GM13976 (cell line): ENCODE measurements around the gene HBA1.
"Not testable (repeated sequence)": the region's sequence is repeated elsewhere in the genome, so short reads cannot be mapped to it uniquely, and the experiment has no call there.

Source experiments
- DNase-seq: peaks from one replicate; pipeline ENCODE4 v3.0.0; 2012; ENCODE audit warnings: low spot score
- in situ Hi-C: fragments of 300-500 bp; cut with MboI; formaldehyde crosslinking; loops from one replicate; pipeline ENCODE4 v1.12.0; 2022; ENCODE audit warnings: low sequenced_read_pairs, mixed read lengths, inconsistent platforms; ENCODE audit not compliant: unreplicated experiment
- TF ChIP-seq, protein P1 (sequence below): IDR thresholded peaks from 2 replicates; pipeline ENCODE4 v1.5.1; 2012; ENCODE audit warnings: borderline replicate concordance, mild to moderate bottlenecking; ENCODE audit not compliant: insufficient read depth; ENCODE audit errors: extremely low read depth, missing control alignments, control extremely low read depth

The HBA1 gene

DNA sequence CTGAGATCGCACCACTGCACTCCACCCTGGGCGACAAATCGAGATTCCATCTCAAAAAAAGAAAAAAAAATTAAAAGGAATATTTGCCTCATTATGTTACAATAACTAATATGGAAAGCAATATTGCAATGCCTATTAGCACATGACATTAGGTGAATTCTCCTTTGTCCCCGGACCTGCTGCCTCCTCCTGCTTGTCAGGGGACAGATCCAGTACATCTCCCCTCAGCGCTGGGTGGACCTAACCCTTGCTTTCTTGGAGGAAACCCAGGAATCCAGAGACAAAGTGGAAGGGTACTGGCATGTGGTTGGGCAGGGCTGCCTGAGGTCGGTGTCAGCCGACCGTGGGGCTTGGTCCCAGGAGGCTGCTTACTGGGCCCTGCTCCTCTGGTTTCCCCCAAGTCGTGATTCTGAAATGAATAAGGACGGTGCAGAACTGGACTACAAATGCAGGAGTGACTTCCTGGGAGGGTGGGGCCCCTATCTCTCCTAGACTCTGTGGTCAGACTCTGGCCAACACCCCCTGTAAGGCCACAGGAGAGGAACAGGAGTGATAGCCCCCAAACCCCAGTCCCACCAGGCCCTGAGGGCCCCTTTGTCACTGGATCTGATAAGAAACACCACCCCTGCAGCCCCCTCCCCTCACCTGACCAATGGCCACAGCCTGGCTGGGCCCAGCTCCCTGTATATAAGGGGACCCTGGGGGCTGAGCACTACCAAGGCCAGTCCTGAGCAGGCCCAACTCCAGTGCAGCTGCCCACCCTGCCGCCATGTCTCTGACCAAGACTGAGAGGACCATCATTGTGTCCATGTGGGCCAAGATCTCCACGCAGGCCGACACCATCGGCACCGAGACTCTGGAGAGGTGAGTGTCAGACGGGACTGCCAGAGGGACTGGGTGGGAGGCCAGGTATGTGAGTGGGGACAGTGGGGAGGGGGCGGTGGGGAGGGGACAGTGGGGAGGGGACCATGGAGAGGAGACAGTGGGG lies 24.0 kb upstream of the HBA1 start, which contains the start of gene HBZ:
Gene HBZ, plus strand, starts transcription at position 504 of the 988 bp plus-strand sequence. Its CDS starts 266 bp downstream, at position 770.
- in situ Hi-C loops: no loop called here

DNA sequence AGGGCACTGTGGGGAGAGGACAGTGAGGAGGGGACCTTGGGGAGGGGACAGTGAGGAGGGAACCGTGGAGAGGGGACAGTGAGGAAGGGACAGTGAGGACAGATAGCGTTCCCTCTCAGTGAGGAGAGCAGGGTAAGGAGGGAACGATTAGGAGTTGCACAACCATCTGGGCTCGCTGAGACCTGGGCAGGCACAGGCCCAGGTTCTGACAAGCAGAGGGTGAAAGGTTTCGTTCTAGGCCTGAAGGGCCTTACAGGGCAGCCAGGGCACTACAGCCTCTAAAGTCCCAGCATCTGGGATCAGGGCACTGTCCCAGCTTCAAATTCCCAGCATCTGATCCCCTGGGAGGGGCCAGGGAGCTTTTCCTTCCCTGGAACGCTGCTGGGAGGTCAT lies 23.4 kb upstream of the HBA1 start:
- in situ Hi-C loops, DNase-seq: not testable (repeated sequence)

More for the DNA sequence above, 24.0 kb upstream of the HBA1 start, which contains the start of gene HBZ:
- peak; percentile 19 for DNase-seq
- TF ChIP-seq, protein P1, sequence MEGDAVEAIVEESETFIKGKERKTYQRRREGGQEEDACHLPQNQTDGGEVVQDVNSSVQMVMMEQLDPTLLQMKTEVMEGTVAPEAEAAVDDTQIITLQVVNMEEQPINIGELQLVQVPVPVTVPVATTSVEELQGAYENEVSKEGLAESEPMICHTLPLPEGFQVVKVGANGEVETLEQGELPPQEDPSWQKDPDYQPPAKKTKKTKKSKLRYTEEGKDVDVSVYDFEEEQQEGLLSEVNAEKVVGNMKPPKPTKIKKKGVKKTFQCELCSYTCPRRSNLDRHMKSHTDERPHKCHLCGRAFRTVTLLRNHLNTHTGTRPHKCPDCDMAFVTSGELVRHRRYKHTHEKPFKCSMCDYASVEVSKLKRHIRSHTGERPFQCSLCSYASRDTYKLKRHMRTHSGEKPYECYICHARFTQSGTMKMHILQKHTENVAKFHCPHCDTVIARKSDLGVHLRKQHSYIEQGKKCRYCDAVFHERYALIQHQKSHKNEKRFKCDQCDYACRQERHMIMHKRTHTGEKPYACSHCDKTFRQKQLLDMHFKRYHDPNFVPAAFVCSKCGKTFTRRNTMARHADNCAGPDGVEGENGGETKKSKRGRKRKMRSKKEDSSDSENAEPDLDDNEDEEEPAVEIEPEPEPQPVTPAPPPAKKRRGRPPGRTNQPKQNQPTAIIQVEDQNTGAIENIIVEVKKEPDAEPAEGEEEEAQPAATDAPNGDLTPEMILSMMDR: no peak

DNA sequence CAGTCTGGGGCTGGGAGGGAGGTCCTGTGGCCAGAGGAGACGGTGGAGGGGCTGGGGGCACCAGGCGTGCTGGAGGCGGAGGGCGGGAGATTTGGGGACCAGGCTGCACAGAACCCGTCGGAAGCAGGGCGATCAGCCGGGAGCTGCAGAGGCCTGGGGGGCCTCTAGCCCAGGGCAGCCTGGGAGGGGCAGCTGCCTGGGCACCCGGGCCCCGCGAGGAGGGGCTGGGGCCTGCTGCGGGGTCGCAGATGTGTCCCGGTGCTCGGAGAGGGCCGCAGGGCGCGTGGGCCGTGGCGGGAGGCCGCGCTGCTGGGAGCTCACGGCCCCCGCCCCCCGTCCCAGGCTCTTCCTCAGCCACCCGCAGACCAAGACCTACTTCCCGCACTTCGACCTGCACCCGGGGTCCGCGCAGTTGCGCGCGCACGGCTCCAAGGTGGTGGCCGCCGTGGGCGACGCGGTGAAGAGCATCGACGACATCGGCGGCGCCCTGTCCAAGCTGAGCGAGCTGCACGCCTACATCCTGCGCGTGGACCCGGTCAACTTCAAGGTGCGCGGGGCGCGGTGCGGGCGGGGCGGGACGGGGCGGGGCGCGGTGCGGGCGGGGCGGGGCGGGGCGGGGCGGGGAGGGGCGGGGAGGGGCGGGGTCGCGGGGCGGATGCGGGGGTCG lies 22.8 kb upstream of the HBA1 start:
- in situ Hi-C loops: not testable (repeated sequence)

DNA sequence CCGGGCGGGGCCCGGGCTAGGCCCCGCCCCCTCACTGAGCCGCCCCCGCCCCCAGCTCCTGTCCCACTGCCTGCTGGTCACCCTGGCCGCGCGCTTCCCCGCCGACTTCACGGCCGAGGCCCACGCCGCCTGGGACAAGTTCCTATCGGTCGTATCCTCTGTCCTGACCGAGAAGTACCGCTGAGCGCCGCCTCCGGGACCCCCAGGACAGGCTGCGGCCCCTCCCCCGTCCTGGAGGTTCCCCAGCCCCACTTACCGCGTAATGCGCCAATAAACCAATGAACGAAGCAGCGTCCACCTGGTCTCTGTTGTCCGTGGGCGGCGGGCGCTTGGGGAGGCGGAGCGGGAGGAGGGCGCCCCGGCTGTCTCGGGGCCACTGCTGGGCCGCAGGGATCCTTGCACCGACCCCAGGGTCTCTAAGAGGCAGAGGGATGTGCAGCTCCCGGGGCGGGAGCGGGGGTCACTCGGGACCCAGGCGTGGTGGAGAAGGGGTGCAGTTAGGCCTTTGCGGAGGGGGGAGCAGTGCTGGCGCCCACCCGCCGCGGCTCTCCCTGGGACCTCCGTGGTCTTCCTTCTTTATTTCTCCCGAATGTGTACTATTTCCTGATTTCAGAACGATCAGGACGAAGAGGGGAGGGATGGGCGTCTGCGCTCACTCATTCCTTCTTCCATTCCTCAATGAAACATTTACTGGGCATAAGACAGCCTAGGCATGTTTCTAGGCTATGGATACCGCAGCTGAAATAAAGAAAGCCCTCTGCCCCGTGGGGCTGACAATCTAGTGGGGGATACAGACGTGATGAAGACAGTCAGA lies 22.1 kb upstream of the HBA1 start:
- TF ChIP-seq, protein P1: no peak
- peak; percentile 80 for DNase-seq
- in situ Hi-C loops: no loop called here

More for the DNA sequence above, 22.8 kb upstream of the HBA1 start:
- DNase-seq: not testable (repeated sequence)

DNA sequence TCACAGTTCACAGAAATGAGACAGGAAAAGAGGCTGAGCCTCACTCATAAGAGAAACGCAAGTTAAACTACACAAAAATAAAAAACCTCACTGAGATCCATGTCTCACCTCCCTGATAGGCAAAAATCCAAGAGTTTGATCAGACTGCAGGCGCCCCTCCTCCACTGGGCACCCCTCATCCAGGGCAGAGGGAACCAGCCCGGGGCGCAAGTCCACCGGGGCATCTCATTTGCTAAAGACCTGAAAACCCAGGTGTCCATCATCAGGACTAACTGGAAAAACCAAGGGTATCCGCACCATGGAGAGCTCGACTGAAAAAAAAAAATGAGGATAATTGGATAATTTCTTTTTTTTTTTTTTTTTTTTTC lies 21.5 kb upstream of the HBA1 start:
- in situ Hi-C loops: no loop called here
- DNase-seq: no peak
- TF ChIP-seq, protein P1: no peak

DNA sequence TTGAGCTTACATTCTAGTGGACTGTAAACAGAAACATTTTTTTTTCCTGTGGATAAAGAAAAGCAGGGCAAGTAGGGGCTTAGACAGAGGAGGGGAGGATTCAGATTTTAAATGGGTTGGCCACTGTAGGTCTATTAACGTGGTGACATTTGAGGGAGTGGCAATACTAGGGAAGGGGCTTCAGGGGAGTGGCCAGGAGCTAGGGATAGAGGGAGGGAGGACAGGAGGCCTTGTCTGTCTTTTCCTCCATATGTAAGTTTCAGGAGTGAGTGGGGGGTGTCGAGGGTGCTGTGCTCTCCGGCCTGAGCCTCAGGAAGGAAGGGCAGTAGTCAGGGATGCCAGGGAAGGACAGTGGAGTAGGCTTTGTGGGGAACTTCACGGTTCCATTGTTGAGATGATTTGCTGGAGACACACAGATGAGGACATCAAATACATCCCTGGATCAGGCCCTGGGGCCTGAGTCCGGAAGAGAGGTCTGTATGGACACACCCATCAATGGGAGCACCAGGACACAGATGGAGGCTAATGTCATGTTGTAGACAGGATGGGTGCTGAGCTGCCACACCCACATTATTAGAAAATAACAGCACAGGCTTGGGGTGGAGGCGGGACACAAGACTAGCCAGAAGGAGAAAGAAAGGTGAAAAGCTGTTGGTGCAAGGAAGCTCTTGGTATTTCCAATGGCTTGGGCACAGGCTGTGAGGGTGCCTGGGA lies 17.2 kb upstream of the HBA1 start:
- in situ Hi-C loops: no loop called here
- no peak for DNase-seq
- TF ChIP-seq, protein P1: no peak

DNA sequence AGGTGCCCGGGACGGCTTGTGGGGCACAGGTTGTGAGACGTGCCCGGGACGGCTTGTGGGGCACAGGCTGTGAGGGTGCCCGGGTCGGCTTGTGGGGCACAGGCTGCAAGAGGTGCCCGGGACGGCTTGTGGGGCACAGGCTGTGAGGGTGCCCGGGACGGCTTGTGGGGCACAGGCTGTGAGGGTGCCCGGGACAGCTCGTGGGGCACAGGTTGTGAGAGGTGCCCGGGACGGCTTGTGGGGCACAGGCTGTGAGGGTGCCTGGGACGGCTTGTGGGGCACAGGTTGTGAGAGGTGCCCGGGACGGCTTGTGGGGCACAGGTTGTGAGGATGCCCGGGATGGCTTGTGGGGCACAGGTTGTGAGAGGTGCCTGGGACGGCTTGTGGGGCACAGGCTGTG lies 16.2 kb upstream of the HBA1 start:
- in situ Hi-C loops, DNase-seq: not testable (repeated sequence)
